HG02981 (cell line): ENCODE data around the gene PCDH18.
"Not testable (repeated sequence)": the region's sequence is repeated elsewhere in the genome, so short reads cannot be mapped to it uniquely, and the experiment has no call there.

Experiments
- ATAC-seq: cut with Tn5 transposase; IDR thresholded peaks from one replicate; pipeline ENCODE4 v1.9.1; 2021; ENCODE audit warnings: mild to moderate bottlenecking, moderate library complexity; ENCODE audit not compliant: unreplicated experiment

PCDH18 gene, protein sequence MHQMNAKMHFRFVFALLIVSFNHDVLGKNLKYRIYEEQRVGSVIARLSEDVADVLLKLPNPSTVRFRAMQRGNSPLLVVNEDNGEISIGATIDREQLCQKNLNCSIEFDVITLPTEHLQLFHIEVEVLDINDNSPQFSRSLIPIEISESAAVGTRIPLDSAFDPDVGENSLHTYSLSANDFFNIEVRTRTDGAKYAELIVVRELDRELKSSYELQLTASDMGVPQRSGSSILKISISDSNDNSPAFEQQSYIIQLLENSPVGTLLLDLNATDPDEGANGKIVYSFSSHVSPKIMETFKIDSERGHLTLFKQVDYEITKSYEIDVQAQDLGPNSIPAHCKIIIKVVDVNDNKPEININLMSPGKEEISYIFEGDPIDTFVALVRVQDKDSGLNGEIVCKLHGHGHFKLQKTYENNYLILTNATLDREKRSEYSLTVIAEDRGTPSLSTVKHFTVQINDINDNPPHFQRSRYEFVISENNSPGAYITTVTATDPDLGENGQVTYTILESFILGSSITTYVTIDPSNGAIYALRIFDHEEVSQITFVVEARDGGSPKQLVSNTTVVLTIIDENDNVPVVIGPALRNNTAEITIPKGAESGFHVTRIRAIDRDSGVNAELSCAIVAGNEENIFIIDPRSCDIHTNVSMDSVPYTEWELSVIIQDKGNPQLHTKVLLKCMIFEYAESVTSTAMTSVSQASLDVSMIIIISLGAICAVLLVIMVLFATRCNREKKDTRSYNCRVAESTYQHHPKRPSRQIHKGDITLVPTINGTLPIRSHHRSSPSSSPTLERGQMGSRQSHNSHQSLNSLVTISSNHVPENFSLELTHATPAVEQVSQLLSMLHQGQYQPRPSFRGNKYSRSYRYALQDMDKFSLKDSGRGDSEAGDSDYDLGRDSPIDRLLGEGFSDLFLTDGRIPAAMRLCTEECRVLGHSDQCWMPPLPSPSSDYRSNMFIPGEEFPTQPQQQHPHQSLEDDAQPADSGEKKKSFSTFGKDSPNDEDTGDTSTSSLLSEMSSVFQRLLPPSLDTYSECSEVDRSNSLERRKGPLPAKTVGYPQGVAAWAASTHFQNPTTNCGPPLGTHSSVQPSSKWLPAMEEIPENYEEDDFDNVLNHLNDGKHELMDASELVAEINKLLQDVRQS

DNA sequence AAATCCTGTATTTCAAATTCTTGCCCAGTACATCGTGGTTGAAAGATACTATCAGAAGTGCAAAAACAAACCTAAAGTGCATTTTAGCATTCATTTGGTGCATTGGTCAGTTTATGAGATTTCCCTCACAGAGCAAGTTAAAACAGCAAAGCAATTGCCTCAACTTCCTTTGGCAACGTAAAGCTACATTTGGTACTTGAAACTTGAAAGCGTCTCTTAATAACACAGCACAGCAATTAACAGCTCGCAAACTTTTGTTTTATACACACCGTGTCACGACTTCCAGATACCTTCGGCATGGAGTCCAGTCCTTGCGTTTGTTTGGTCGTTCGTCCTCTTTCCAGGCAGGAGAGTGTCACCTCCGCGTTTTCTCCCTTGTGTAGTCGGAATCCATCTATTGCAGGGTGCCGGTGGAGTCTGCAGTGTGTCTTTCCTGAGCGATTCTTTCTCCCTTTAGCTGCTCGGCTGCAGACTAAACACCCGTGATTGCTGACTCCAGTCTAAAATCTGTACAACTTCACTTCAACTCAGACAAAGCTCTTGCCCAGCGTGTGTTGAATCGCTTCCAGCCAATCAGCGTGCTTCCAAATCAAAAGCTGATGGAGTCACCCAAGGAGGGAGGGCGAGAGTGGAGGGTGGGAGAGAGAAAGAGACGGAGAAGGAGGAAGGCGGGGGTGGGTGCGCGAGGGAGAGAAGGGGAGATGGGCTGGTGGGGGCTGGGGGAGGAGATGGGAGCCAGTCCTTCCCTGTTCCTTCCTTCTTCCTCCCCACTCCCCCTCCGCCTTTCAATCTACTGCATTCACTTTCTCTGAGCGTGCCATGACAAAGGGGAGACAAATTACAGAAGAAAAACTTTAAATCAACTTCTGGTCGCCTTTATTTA lies at the start of gene PCDH18:
PCDH18 (minus strand) TSS at position 509 of the 883 bp plus-strand sequence; CDS start at position 103, 406 bp downstream.
- peak; percentile 43 for ATAC-seq

DNA sequence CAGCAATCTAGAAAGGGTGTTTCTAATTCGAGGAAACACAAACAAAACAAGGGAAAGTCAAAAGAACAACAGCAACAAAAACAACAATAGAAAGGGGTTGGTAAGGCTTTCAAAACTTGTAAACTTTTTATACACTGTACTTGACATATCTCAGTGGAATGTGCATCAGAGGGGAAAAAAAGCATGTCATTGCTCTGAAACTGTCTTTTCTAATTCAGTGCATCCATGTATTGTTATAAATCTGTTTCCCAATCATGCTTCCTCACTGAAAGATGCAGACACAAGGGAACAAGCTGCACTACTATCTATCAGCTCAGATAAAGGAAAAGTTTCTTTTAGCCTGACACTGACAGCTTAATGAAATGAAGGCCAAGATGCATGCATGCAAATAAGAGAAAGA lies 44.2 kb upstream of the PCDH18 start:
- no peak for ATAC-seq

GRCh38 chr4:137572647-137573046 lies 40.4 kb upstream of the PCDH18 start:
- no peak for ATAC-seq

GRCh38 chr4:137572163-137572562 lies 39.9 kb upstream of the PCDH18 start:
- no peak for ATAC-seq

DNA sequence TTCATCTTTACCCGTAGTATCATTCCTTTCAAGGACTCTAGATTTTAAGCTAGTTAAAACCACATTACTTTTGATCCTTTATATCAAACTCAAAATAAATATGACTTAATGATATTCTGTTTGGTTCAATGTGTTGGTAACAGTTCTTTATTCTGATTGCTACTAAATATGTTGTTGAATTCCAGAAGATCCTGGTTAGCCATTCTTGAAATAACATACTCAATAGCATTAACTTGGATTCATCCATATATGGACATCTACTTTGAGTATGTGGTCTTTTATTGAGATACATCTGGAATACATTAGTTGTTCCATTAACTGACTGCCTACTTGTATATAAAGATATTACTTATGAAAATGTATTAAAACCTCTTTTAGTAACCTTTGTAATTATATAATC lies 27.5 kb upstream of the PCDH18 start:
- no peak for ATAC-seq

DNA sequence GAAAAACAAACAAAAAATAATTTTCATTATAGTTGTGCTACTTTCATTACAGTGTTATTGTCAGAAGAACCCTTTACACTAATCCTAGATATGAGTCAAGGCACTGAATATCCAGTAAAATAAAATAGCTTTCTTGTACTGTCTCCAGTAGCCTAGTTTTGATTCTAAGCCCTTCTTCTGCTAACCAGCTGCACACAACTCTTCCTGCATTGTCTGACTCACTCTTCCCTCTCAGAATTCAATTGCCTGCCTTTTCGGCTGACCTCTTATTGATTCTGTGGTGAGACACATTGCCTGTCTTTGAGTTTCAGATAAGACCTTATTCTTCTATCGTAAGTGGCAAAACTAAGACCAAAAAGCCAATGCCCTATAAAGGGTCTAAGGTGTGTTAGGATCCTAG lies 26.7 kb upstream of the PCDH18 start:
- no peak for ATAC-seq

DNA sequence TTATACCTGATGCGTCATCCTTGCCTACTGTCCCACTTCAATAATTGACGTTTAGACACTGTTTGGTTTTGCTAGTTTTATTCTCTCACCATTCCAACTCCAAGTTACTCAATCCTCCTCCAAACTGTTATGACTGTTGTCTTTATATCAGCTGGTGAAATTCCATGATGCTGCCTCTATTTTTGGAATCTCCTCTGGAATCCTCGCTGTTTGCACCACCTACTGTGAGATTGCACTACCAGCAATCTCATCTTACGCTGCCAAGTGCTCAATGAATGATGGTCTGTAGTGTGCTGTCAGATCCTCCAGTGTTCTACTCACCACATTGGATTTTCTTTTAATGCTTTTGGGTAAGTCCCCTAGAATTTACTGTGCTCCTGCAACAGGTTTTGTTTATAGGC lies 13.2 kb upstream of the PCDH18 start:
- ATAC-seq: no peak

DNA sequence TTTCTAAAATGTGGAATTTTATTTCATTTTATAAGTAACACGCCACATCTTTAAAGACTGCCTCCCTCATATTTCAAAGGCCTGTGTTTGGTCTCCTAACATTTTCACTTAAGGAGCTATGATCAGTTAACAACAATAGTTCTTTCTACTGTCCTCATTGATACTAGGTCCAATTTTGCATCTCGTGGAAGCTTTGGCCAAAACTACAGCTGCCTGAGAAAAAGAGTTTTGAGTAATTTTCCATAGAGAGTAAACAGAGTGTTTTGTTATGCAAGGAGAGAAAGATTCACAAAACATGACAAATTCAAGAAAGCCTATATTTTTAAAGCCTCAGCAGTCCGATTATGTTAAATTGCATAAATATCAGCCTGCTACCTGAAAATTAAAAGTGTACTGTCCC lies 11.4 kb upstream of the PCDH18 start:
- ATAC-seq: no peak

GRCh38 chr4:137543198-137543597 lies 10.9 kb upstream of the PCDH18 start:
- ATAC-seq: no peak

- ATAC-seq: no peak
These were observed 9.8 kb upstream of the PCDH18 start for GRCh38 chr4:137541876-137542646.

DNA sequence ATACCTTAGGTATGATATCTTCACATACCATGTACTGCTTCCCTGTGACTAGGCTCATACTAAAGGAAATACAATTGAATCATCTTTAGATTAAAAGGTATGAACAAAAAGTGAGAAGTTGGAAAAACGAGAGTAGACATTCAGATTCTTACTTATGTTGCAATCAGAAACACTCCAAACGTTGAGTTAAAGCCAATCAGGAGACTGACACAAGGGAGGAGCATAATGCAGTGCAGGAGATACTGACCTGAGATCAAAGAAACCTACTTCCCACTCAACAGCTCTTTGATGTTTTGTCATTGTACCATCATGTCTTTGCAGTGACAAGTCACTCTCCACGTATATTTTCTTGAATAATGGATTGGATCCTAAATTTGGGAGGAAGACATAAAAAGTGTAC lies 8.9 kb upstream of the PCDH18 start:
- no peak for ATAC-seq

- ATAC-seq: no peak
These were observed 8.1 kb upstream of the PCDH18 start for GRCh38 chr4:137540356-137540755.

DNA sequence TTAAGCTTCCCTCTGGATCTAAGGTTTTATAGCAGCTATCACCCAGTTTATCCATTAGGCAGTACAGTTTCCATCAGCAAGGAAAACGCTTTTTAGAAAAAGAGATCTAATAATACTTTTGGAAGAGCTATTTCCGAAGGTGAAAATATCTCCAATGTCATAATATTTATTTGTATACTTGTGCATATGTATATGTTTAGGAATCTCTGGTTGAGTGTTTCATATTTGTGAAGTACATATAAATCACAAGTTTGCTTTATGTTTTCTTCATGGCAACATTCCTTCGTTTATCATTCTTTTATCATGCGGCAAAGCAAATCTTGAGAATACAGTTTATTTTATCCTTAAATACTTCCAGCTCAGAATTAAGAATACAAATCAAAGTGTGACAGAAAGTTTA lies 6.2 kb upstream of the PCDH18 start:
- ATAC-seq: no peak

- ATAC-seq: not testable (repeated sequence)
These were observed 5.5 kb upstream of the PCDH18 start for GRCh38 chr4:137537807-137538206.

DNA sequence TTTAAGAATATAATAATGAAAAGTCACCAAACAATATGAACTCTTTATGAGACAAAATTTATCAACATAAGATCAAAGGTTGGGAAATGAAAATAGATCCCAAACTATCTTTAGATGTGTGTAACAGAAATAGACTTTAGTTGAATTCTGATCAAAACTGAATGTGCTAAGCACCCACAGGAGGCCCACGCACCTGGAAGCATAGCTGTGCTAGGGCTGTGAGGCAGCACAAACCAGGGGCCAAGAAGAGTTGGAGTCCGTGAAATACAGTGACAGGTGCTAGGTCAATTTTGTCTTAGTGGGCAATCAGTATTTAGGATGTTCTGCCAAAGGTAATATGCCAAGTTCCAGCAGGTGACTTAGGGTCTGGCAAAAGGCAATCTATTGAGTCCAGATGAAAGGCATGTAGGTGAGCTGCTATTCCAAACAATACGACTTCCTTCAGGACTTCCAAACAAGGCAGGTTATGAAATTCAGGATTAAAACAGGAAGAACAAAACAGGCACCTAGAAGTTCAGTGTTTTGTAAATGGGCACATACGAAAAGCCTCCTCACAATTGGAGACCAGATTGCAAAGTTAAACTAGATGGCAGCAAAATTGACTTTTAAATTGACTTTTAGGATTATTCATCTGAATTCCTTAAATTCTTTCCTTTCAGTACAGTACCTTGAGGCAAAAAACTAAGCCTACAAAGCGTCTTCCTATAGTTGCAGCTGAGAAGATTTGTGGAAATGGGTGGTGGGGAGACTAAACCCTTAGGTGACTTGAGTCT lies 4.7 kb upstream of the PCDH18 start:
- no peak for ATAC-seq

- ATAC-seq: no peak
These were observed 3.4 kb upstream of the PCDH18 start for GRCh38 chr4:137535718-137536117.

DNA sequence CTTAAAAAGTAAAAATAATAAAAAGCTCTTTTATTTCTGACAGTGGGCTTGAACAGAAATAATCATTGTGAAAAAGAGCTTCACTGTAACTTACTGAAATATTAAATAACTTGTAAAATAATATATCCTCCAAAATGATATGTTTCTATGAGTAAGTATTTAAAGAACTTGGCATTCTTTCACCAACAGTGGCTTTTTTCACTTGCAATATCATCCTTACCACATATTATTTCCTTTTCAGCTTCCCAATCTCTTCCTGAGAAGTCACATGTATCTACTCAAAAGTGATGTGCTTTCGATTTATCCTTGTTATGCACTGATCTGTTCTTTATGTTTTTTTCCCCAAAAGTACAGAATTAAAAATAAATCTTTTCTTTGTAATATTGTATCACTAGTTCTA lies 2.2 kb upstream of the PCDH18 start:
- ATAC-seq: no peak

- ATAC-seq: no peak
These were observed 1.6 kb upstream of the PCDH18 start for GRCh38 chr4:137533855-137534254.

DNA sequence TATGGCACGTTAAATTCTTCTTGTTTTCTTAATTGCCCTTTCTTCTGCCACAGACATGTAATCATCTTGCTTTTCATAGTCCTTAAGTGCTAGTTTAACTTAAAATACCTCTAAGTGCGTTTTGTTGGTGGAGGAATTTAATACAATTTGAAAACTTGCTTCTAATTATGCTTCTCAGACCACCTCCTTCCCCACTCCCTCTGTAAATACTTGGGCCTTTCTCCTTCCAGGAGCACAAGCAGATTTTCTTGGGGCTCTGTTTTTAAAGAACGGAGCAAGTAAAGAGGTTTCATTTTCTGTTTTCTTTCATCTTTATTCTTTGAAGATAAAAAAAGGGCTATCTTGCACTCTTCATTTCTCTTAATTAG lies 559 bp upstream of the PCDH18 start:
- ATAC-seq: peak; percentile 36
